Measurements from ENCODE around the gene IPPK.

The IPPK gene

GRCh38 chr9:92655896-92656536 lies 13.9 kb downstream of the IPPK start:
- no peak for DNase-seq (ENCODE audit: low read depth)

GRCh38 chr9:92655366-92655765 lies 14.6 kb downstream of the IPPK start:
- DNase-seq (ENCODE audit: low read depth) = no peak

GRCh38 chr9:92654481-92655301 lies 15.2 kb downstream of the IPPK start:
- DNase-seq (ENCODE audit: low read depth) = no peak

GRCh38 chr9:92652461-92652860 lies 17.5 kb downstream of the IPPK start:
- DNase-seq (ENCODE audit: low read depth) = no peak

GRCh38 chr9:92650839-92651621 lies 18.9 kb downstream of the IPPK start:
- no peak for DNase-seq (ENCODE audit: low read depth)

GRCh38 chr9:92650296-92650695 lies 19.6 kb downstream of the IPPK start:
- no peak for DNase-seq (ENCODE audit: low read depth)

- DNase-seq (ENCODE audit: low read depth) = no peak
These were observed 20.9 kb downstream of the IPPK start for GRCh38 chr9:92649007-92649406.

- no peak for DNase-seq (ENCODE audit: low read depth)
These were observed 21.4 kb downstream of the IPPK start for GRCh38 chr9:92648474-92648971.

GRCh38 chr9:92647671-92648473 lies 22.1 kb downstream of the IPPK start:
- DNase-seq (ENCODE audit: low read depth) = no peak

- no peak for DNase-seq (ENCODE audit: low read depth)
These were observed 24.9 kb downstream of the IPPK start for GRCh38 chr9:92645041-92645440.

- no peak for DNase-seq (ENCODE audit: low read depth)
These were observed 25.7 kb downstream of the IPPK start for GRCh38 chr9:92644278-92644677.

GRCh38 chr9:92642564-92642963 lies 27.4 kb downstream of the IPPK start:
- no peak for DNase-seq (ENCODE audit: low read depth)

- no peak for DNase-seq (ENCODE audit: low read depth)
These were observed 27.9 kb downstream of the IPPK start for GRCh38 chr9:92642041-92642451.

- no peak for DNase-seq (ENCODE audit: low read depth)
These were observed 28.7 kb downstream of the IPPK start for GRCh38 chr9:92641092-92641809.

GRCh38 chr9:92640398-92641091 lies 29.4 kb downstream of the IPPK start:
- no peak for DNase-seq (ENCODE audit: low read depth)

- no peak for DNase-seq (ENCODE audit: low read depth)
These were observed 30.1 kb downstream of the IPPK start for GRCh38 chr9:92639791-92640271.

- no peak for DNase-seq (ENCODE audit: low read depth)
These were observed 30.8 kb downstream of the IPPK start for GRCh38 chr9:92639124-92639523.

GRCh38 chr9:92638621-92639101 lies 31.3 kb downstream of the IPPK start:
- no peak for DNase-seq (ENCODE audit: low read depth)

- no peak for DNase-seq (ENCODE audit: low read depth)
These were observed 31.9 kb downstream of the IPPK start for GRCh38 chr9:92637886-92638620.
